Caco-2 (cell line): ENCODE results near the gene THRB. TPM values are rescaled to one million over a fixed set of nuclear protein-coding genes. Genes with fewer than 3 reads are reported as not detected.

Source experiments
- BruUV-seq: library from RNA; stranded (reverse); fragments of 400-500 nt; replicated peaks from 2 replicates; lab custom pipeline; 2021; lab: Mats Ljungman, UMichigan
- CTCF ChIA-PET: fragments of 300-600 bp; sonication (Branson Sonifier 250); formaldehyde crosslinking; loops from one replicate; lab custom pipeline; 2022; ENCODE audit warnings: antibody characterized with exemption; lab: Charles Lee
- POLR2A ChIA-PET: fragments of 300-600 bp; sonication (Branson Sonifier 250); formaldehyde crosslinking; loops from one replicate; lab custom pipeline; 2022; ENCODE audit warnings: antibody characterized with exemption; lab: Charles Lee
- DNase-seq, 2 experiments: peaks; one replicate each; pipeline versions ENCODE4 v3.0.0 to v3.0.0-alpha.2; 2020 to 2022
- H3K27me3 ChIP-seq: replicated peaks from 2 replicates; pipeline ENCODE4 v1.6.0; 2011; ENCODE audit warnings: low read length; ENCODE audit not compliant: control insufficient read depth, insufficient read depth
- H3K36me3 ChIP-seq: 2 replicates; pipeline ENCODE4 v1.5.1; 2011; ENCODE audit warnings: low read length; ENCODE audit not compliant: control insufficient read depth, insufficient read depth
- H3K4me1 ChIP-seq: fragments of 250-450 bp; sonication (Bioruptor Pico); 2 replicates; pipeline ENCODE4 v1.5.1; 2020; ENCODE audit warnings: mild to moderate bottlenecking
- H3K4me3 ChIP-seq: 2 replicates; pipeline ENCODE4 v1.5.1; 2011; ENCODE audit warnings: low read depth, mild to moderate bottlenecking, control low read depth, low read length
- H3K9me3 ChIP-seq: fragments of 250-450 bp; sonication (Bioruptor Pico); 2 replicates; pipeline ENCODE4 v1.5.1; 2020; ENCODE audit warnings: mild to moderate bottlenecking, moderate library complexity
- H3K27ac Mint-ChIP-seq: one replicate; pipeline ENCODE4 v1.8.0; 2022; ENCODE audit warnings: mixed read lengths; ENCODE audit not compliant: unreplicated experiment
- H3K27me3 Mint-ChIP-seq: one replicate; pipeline ENCODE4 v1.8.0; 2022; ENCODE audit warnings: mixed read lengths; ENCODE audit not compliant: insufficient read depth, unreplicated experiment
- H3K36me3 Mint-ChIP-seq: one replicate; pipeline ENCODE4 v1.8.0; 2022; ENCODE audit warnings: mild to moderate bottlenecking, mixed read lengths; ENCODE audit not compliant: insufficient read depth, unreplicated experiment
- H3K4me1 Mint-ChIP-seq: one replicate; pipeline ENCODE4 v1.8.0; 2022; ENCODE audit warnings: low read depth, mixed read lengths; ENCODE audit not compliant: unreplicated experiment
- H3K4me3 Mint-ChIP-seq: one replicate; pipeline ENCODE4 v1.8.0; 2022; ENCODE audit warnings: mild to moderate bottlenecking, moderate library complexity, mixed read lengths; ENCODE audit not compliant: unreplicated experiment
- H3K9me3 Mint-ChIP-seq: one replicate; pipeline ENCODE4 v1.8.0; 2022; ENCODE audit warnings: mixed read lengths; ENCODE audit not compliant: unreplicated experiment
- intact Hi-C: fragments of 100-400 bp; cut with micrococcal nuclease; formaldehyde crosslinking; loops from one replicate; pipeline ENCODE4 v1.10.0; 2022; ENCODE audit not compliant: unreplicated experiment
- total RNA-seq: library from RNA; stranded (reverse); gene quantifications from 2 replicates; pipeline ENCODE4 v1.2.3, GENCODE V29; 2022
- TF ChIP-seq, protein P1 (sequence below), 2 experiments: fragments of 200-600 bp in 1 of 2; IDR thresholded peaks; 1 replicate in 1 of 2; 2 replicates in 1 of 2; pipeline versions ENCODE4 v1.5.1 to v1.8.0; 2011 to 2022; ENCODE audit warnings: antibody characterized with exemption in 1 of 2, control low read depth in 1 of 2, inconsistent platforms in 1 of 2, low read depth in 1 of 2, low read length in 1 of 2, mild to moderate bottlenecking in 1 of 2, moderate library complexity in 1 of 2; ENCODE audit not compliant: insufficient read depth in 1 of 2, severe bottlenecking in 1 of 2, unreplicated experiment in 1 of 2

THRB gene
- total RNA-seq, 1 experiment from 2014 or later = 19.4 TPM

DNA sequence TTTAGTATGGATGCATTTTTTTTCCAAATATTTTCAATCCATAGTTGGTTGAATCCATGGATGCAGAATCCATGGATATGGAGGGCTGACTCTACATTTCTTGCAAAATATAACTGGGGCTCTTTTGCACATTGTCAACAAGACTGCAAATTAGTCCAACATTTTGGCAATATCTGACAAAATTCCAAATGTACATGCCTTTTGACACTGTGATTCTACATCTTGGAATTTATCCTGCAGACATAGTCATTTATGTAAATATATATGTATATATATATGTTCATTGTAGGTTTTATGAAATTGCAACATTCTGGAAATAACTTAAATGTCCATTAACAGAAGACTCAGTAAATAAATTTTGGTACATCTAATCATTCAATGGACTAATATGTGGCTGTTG is 203.0 kb downstream of the THRB start:
- H3K36me3 ChIP-seq = no peaks in the 10 kb centered on the region
- POLR2A ChIA-PET = no interaction called here
- no peaks in the 10 kb centered on the region for H3K9me3 ChIP-seq
- H3K4me1 Mint-ChIP-seq = no peaks in the 10 kb centered on the region
- intact Hi-C loops = no loop called here
- no peak overlapping the region for H3K27ac Mint-ChIP-seq
- H3K27me3 Mint-ChIP-seq = no peaks in the 10 kb centered on the region
- CTCF ChIA-PET = no interaction called here
- no peaks in the 10 kb centered on the region for H3K9me3 Mint-ChIP-seq
- no peaks in the 10 kb centered on the region for H3K4me1 ChIP-seq
- no peak overlapping the region for H3K4me3 Mint-ChIP-seq
- BruUV-seq = no TSS peak
- no peaks in the 10 kb centered on the region for H3K27me3 ChIP-seq
- H3K4me3 ChIP-seq = no peak overlapping the region
- TF ChIP-seq, protein P1, sequence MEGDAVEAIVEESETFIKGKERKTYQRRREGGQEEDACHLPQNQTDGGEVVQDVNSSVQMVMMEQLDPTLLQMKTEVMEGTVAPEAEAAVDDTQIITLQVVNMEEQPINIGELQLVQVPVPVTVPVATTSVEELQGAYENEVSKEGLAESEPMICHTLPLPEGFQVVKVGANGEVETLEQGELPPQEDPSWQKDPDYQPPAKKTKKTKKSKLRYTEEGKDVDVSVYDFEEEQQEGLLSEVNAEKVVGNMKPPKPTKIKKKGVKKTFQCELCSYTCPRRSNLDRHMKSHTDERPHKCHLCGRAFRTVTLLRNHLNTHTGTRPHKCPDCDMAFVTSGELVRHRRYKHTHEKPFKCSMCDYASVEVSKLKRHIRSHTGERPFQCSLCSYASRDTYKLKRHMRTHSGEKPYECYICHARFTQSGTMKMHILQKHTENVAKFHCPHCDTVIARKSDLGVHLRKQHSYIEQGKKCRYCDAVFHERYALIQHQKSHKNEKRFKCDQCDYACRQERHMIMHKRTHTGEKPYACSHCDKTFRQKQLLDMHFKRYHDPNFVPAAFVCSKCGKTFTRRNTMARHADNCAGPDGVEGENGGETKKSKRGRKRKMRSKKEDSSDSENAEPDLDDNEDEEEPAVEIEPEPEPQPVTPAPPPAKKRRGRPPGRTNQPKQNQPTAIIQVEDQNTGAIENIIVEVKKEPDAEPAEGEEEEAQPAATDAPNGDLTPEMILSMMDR (IDR thresholded peaks at IDR 0.05; ENCODE audit: insufficient read depth in 1 of 2, low read depth in 1 of 2, low read length in 1 of 2, severe bottlenecking in 1 of 2, unreplicated experiment in 1 of 2) = no peak
- peaks cover 6% of the 10 kb centered on the region for H3K36me3 Mint-ChIP-seq
- DNase-seq = no peak

DNA sequence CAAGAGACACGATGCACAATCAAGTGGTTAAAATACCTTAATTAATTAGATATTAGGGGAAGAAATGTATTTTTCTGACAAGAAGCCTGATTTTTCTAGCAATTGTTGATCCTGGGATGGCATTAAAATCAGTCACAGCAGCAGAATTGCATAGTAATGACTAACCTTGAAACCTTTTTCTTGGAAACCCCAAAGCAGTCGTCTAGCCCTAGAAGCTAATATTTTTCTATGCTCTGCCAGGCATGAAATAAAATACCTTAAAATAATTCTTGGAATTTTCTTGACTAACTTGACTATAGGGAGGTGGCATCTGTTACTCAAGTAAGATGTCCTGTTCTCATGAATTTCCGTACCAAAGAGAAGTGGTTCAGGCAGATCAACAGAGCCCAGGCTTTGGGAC is 204.1 kb downstream of the THRB start:
- TF ChIP-seq, protein P1 (IDR thresholded peaks at IDR 0.05; ENCODE audit: insufficient read depth in 1 of 2, low read depth in 1 of 2, low read length in 1 of 2, severe bottlenecking in 1 of 2, unreplicated experiment in 1 of 2) = no peak
- H3K9me3 Mint-ChIP-seq = no peaks in the 10 kb centered on the region
- no peaks in the 10 kb centered on the region for H3K27me3 Mint-ChIP-seq
- no peak overlapping the region for H3K4me3 Mint-ChIP-seq
- no peak for DNase-seq
- Histone ChIP-seq H3K4me1 (no peaks in the 10 kb centered on the region), H3K9me3 (no peaks in the 10 kb centered on the region), H3K4me3 (no peak overlapping the region), H3K27me3 (no peaks in the 10 kb centered on the region), H3K36me3 (0 out of 2 replicates have a peak, but pooled peaks cover 2% of the 10 kb centered on the region)
- no peaks in the 10 kb centered on the region for H3K36me3 Mint-ChIP-seq
- CTCF ChIA-PET = no interaction called here
- BruUV-seq = no TSS peak
- POLR2A ChIA-PET = no interaction called here
- intact Hi-C loops = no loop called here
- no peaks in the 10 kb centered on the region for H3K4me1 Mint-ChIP-seq
- no peak overlapping the region for H3K27ac Mint-ChIP-seq

DNA sequence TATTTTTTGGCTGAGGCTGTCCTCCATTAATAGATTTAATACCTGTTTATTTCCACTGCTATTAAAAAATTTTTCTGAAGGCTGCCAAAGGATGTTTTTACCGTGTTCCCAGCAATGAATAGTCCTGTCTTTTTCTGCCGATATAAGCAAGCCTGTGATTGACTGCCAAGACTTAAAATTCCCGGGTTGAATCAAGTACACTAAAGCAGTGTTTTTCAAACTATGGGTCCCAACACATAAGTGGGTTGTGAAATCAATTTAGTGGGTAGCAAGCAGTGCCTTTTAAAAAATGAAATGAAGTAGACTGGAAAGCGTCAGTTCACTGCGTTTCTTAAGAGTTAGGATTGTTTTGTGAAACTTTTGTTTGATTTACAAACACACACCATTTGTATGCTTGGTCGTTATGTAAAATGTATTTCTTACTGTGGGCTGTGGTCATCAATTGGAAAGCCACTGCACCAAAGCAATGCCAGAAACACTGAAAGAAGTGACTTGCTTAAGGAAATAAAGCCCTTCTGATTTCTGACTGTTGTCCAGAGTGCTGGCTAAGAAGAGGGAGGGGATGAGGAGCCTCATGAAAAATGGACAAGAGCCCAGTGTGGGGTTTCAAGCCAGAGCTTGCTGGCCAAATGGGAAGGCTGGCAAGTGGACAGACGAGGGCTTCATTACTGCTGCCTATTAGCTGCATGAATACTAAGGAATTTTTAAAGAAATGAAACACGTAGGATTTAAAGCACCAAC is 206.0 kb downstream of the THRB start:
- Mint-ChIP-seq H3K27ac (no peak overlapping the region), H3K36me3 (no peaks in the 10 kb centered on the region), H3K4me1 (no peaks in the 10 kb centered on the region), H3K27me3 (no peaks in the 10 kb centered on the region), H3K4me3 (no peak overlapping the region), H3K9me3 (no peaks in the 10 kb centered on the region)
- DNase-seq = no peak
- 0 out of 2 replicates have a peak, but pooled peaks cover 2% of the 10 kb centered on the region for H3K36me3 ChIP-seq
- no peaks in the 10 kb centered on the region for H3K9me3 ChIP-seq
- ChIA-PET POLR2A (no interaction called here), CTCF (no interaction called here)
- no peaks in the 10 kb centered on the region for H3K27me3 ChIP-seq
- no peaks in the 10 kb centered on the region for H3K4me1 ChIP-seq
- no TSS peak for BruUV-seq
- TF ChIP-seq, protein P1 (IDR thresholded peaks at IDR 0.05; ENCODE audit: insufficient read depth in 1 of 2, low read depth in 1 of 2, low read length in 1 of 2, severe bottlenecking in 1 of 2, unreplicated experiment in 1 of 2) = no peak
- no peak overlapping the region for H3K4me3 ChIP-seq
- intact Hi-C loops = no loop called here
